Kidney (tissue), 14 donors: Measurements from ENCODE around the gene PARS2. TPM values are rescaled to one million over a fixed set of nuclear protein-coding genes. Genes with fewer than 3 reads are reported as not detected.
A peak's percentile ranks its signal among the peaks of the same experiment; 100 is the strongest.

Experiments used
- DNase-seq, 5 donors: peaks; one replicate each; pipeline ENCODE4 v3.0.0-alpha.2; 2013 to 2020
- FAIRE-seq: peaks from 2 replicates; lab custom pipeline; 2012; peaks lifted over from hg19 to GRCh38; lab: Jason Lieb, UNC
- H3K27ac ChIP-seq, 2 donors: one replicate each; pipeline ENCODE4 v1.7.0; 2013; ENCODE audit warnings: low read depth in 2 of 2, low read length in 2 of 2, inconsistent platforms in 1 of 2
- H3K27me3 ChIP-seq: one replicate; pipeline ENCODE4 v1.7.1; 2013; ENCODE audit warnings: low read length, inconsistent platforms; ENCODE audit not compliant: control insufficient read depth, insufficient read depth
- H3K36me3 ChIP-seq, 3 donors: one replicate each; pipeline versions ENCODE4 v1.7.0 to v1.7.1; 2013; ENCODE audit warnings: low read length in 3 of 3, control low read depth in 1 of 3, inconsistent platforms in 1 of 3; ENCODE audit not compliant: insufficient read depth in 3 of 3, control insufficient read depth in 2 of 3
- H3K4me1 ChIP-seq, 3 donors: one replicate each; pipeline versions ENCODE4 v1.7.0 to v1.7.1; 2013; ENCODE audit warnings: low read length in 3 of 3, inconsistent platforms in 1 of 3, low read depth in 1 of 3; ENCODE audit not compliant: control insufficient read depth in 2 of 3, insufficient read depth in 2 of 3
- H3K4me3 ChIP-seq, 3 donors: one replicate each; pipeline versions ENCODE4 v1.7.0 to v1.8.1; 2013; ENCODE audit warnings: low read length in 3 of 3, control low read depth in 1 of 3, inconsistent platforms in 1 of 3
- H3K9ac ChIP-seq, 3 donors: one replicate each; pipeline versions ENCODE4 v1.7.0 to v1.7.1; 2013; ENCODE audit warnings: low read length in 3 of 3, control low read depth in 1 of 3, inconsistent platforms in 1 of 3
- H3K9me3 ChIP-seq, 3 donors: one replicate each; pipeline versions ENCODE4 v1.7.0 to v1.7.1; 2013; ENCODE audit warnings: low read length in 3 of 3, control low read depth in 1 of 3, inconsistent platforms in 1 of 3; ENCODE audit not compliant: control insufficient read depth in 2 of 3, insufficient read depth in 1 of 3
- intact Hi-C: fragments of 100-400 bp; cut with DNase I; formaldehyde crosslinking; loops from one replicate; pipeline ENCODE4 v1.11.1; 2022
- polyA plus RNA-seq: library from polyadenylated mRNA; stranded (reverse); fragments of 350-450 nt; fragmentation: Illumina TruSeq; extraction: RNeasy Lipid Tissue Mini Kit (QIAGEN cat#74804); gene quantifications from one replicate; pipeline ENCODE4 v1.2.3, GENCODE V29; 2014; ENCODE audit warnings: low read depth, low replicate concordance; ENCODE audit not compliant: insufficient read depth
- total RNA-seq: library from RNA; stranded (reverse); fragmentation: NEBNext Ultra II Directional; extraction: Animal tissue kit (Norgen Biotek cat#: 25700); gene quantifications from one replicate; pipeline ENCODE4 v1.2.1, GENCODE V29; 2021
- TF ChIP-seq, protein P1 (sequence below): IDR thresholded peaks from 3 replicates; pipeline ENCODE4 v1.5.1; 2012; ENCODE audit warnings: mild to moderate bottlenecking, moderate library complexity, borderline replicate concordance; ENCODE audit not compliant: insufficient read depth; ENCODE audit errors: extremely low read depth
- donor health status: control.
- donor health status: control.
- donor health status: control.
- donor health status: control.
- donor health status: control.
- donor health status: DM: yes; HTN: yes; CAD: no.
- donor health status: Normal renal cell carcinoma (clear cell type).

PARS2 gene
- total and polyA plus RNA-seq, 2 donors from 2014 or later: 7.1 to 7.2 TPM

DNA sequence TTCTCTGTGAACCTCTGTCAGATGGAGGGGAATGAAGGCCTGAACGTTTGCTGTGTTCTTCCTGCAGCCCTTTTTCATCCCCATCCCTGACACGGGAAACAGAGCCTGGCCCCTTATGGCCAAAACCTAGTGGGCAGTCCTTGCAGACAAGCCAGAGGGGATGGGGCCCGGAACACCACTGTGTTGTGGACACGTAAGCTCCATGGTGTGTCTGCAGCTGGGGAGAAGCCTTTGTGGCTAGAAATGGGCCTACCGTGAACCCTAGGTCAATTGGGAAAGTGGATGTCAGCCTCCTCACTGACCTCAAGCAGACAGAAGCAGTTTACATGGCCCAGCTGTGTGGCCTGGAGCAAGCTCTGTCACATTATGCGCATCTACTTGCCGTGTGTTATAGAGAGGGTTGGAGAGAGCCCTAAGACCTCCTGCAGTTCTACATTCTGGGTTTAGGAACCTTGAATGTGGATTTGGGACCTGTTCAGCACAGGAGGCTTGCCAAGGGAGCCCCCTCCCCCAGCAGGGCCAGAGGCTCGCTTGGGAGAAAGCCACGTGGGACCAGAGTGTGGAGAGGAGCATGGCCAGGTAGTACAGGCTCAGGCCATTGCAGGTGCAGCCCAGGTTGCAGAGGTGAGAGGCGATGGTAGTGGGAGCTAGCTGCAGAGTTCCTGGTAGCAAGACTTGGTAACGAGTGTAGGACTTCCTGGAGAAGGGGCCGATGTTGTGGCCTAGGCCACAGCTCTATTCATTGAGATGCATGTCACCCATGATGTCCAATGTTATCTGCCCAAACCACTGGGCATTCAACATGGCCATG, 20.7 kb downstream of the PARS2 start:
- DNase-seq (peak in 1 of 5 donors; percentile 15), FAIRE-seq (no peak)
- Histone ChIP-seq H3K4me1 (no peaks in the 10 kb centered on the region), H3K9ac (no peak overlapping the region), H3K27ac (no peak overlapping the region), H3K4me3 (no peak overlapping the region), H3K36me3 (peaks cover 2 to 22% (median 9%) of the 10 kb centered on the region in 3 donors), H3K9me3 (no peaks in the 10 kb centered on the region), H3K27me3 (no peaks in the 10 kb centered on the region)
- TF ChIP-seq, protein P1, sequence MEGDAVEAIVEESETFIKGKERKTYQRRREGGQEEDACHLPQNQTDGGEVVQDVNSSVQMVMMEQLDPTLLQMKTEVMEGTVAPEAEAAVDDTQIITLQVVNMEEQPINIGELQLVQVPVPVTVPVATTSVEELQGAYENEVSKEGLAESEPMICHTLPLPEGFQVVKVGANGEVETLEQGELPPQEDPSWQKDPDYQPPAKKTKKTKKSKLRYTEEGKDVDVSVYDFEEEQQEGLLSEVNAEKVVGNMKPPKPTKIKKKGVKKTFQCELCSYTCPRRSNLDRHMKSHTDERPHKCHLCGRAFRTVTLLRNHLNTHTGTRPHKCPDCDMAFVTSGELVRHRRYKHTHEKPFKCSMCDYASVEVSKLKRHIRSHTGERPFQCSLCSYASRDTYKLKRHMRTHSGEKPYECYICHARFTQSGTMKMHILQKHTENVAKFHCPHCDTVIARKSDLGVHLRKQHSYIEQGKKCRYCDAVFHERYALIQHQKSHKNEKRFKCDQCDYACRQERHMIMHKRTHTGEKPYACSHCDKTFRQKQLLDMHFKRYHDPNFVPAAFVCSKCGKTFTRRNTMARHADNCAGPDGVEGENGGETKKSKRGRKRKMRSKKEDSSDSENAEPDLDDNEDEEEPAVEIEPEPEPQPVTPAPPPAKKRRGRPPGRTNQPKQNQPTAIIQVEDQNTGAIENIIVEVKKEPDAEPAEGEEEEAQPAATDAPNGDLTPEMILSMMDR: no peak
- intact Hi-C loops: no loop called here

DNA sequence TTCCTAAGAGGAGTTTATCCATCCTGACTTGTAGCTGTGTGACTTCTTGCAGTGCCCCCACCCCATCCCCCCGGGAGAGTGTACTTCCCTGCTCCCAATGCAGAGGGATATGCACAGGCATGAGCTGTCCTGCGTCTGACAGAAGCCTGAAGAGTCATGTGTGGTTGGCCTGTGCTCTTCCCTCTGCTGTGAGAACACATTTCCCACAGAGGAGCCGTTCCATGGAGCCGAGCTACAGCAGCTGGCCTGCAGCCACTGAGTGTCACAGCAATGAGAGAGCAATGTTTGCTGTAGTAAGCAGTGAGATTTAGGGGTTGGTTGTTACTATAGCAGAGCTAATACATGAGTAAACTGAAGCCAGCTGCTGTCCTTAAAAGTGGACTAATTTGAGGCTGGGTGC, 22.0 kb downstream of the PARS2 start:
- no peaks in the 10 kb centered on the region for H3K27me3 ChIP-seq
- DNase-seq: peak in 2 of 5 donors; percentile 12 to 59
- H3K9ac ChIP-seq: no peak overlapping the region
- no peaks in the 10 kb centered on the region for H3K9me3 ChIP-seq
- no peak overlapping the region for H3K27ac ChIP-seq
- TF ChIP-seq, protein P1: no peak
- intact Hi-C loops: no loop called here
- no peak overlapping the region for H3K4me3 ChIP-seq
- H3K4me1 ChIP-seq: no peaks in the 10 kb centered on the region
- FAIRE-seq: no peak
- H3K36me3 ChIP-seq: peaks cover 7 to 30% (median 14%) of the 10 kb centered on the region in 3 donors

DNA sequence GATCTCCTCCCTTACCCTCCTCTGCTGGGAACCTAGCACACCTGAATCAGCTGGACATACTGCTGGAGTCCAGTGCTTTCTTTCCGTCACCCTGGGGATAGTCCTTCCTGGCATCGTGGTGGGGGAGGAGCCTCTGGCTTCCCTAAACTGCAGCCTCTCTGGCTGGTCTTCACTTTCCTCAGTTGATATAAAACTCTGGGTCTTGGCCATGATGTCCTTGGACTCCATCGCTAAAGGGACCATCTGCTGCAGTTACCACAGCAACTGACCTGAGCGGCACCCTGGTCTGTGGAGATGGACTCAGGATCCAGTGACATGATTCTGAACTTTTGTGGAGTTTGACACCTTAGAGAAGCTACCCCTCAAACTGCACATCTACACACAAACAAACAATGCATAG, 22.8 kb downstream of the PARS2 start:
- Histone ChIP-seq H3K27ac (no peak overlapping the region), H3K4me3 (no peak overlapping the region), H3K4me1 (no peaks in the 10 kb centered on the region), H3K27me3 (no peaks in the 10 kb centered on the region), H3K36me3 (peaks cover 7 to 33% (median 21%) of the 10 kb centered on the region in 3 donors), H3K9me3 (no peaks in the 10 kb centered on the region), H3K9ac (no peak overlapping the region)
- intact Hi-C loops: no loop called here
- DNase-seq (no peak), FAIRE-seq (no peak)
- TF ChIP-seq, protein P1: no peak
